Upper lobe of left lung (tissue), 4 donors: ENCODE results near the gene SLC25A17.

Source experiments
- EP300 ChIP-seq, 4 donors: sonication (generic); formaldehyde crosslinking; IDR thresholded peaks; one replicate each; pipeline ENCODE4 v1.5.1; 2017; ENCODE audit warnings: antibody characterized with exemption in 4 of 4, control low read depth in 2 of 4
- POLR2A ChIP-seq, 4 donors: fragments of 450-650 bp; IDR thresholded peaks; one replicate each; pipeline ENCODE4 v1.5.1; 2016 to 2017; ENCODE audit warnings: antibody characterized with exemption in 4 of 4, mild to moderate bottlenecking in 2 of 4
- TF ChIP-seq, protein P1 (sequence below), 6 experiments: fragments of 450-650 bp in 4 of 6; fragments of 200-600 bp in 2 of 6; sonication (generic) in 2 of 6; IDR thresholded peaks; one replicate each; pipeline ENCODE4 v1.5.1; 2016 to 2019; ENCODE audit warnings: antibody characterized with exemption in 6 of 6

DNA sequence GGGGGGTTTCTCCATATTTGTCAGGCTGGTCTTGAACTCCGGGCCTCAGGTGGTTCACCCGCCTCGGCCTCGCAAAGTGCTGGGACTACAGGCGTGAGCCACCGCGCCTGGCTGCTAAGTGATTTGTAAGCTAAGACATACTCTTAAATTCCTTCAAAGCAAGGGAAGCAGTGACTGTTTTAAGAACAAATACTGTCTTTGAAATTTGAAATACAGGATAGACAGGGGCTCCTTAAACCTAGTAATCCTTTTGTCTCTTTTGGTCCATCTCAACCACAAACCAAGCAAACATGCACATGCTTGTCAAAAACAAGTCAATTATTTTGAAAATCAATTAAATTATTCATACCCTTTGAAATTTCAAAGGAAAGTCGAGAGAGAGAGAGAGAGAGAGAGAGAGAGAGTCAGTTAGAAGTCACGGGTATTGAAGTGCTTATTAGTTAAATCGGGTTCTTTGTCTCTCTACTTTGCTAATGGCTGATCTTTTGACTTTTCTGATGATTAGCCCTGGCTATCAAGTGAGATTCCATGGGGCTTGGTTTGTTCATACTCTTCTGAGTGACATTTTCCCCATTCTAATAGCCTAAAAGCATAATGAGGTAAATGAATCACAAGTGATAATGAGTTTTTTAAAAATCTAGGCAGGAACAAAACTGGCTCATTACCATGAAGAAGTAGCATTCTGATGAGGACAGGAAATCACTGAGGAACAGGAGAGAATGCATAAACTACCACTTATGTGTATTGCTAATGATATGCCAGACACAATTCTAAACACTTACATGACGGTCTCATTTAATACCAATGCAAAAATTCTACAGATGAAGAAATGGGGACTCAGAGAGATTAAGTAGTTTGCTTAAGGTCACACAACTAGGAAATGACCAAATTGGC lies 91.8 kb downstream of the SLC25A17 start:
- TF ChIP-seq, protein P1, sequence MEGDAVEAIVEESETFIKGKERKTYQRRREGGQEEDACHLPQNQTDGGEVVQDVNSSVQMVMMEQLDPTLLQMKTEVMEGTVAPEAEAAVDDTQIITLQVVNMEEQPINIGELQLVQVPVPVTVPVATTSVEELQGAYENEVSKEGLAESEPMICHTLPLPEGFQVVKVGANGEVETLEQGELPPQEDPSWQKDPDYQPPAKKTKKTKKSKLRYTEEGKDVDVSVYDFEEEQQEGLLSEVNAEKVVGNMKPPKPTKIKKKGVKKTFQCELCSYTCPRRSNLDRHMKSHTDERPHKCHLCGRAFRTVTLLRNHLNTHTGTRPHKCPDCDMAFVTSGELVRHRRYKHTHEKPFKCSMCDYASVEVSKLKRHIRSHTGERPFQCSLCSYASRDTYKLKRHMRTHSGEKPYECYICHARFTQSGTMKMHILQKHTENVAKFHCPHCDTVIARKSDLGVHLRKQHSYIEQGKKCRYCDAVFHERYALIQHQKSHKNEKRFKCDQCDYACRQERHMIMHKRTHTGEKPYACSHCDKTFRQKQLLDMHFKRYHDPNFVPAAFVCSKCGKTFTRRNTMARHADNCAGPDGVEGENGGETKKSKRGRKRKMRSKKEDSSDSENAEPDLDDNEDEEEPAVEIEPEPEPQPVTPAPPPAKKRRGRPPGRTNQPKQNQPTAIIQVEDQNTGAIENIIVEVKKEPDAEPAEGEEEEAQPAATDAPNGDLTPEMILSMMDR (IDR thresholded peaks at IDR 0.05), result no peak
- TF ChIP-seq EP300 (IDR thresholded peaks at IDR 0.05), result no peak
- TF ChIP-seq POLR2A (IDR thresholded peaks at IDR 0.05), result no peak
